Measurements from ENCODE around the gene KRTAP12-2.

Gene KRTAP12-2

GRCh38 chr21:44670642-44671432, 4.1 kb upstream of the KRTAP12-2 start:
- ChIA-PET CTCF (no interaction called here), POLR2A (no interaction called here)
- no peaks in the 10 kb centered on the region for H3K36me3 ChIP-seq (ENCODE audit: control insufficient read depth in 2 of 2, insufficient read depth in 1 of 2, low read length in 2 of 2)
- no peaks in the 10 kb centered on the region; the same call in 1 of the 2 replicates for H3K9me3 ChIP-seq (ENCODE audit: control insufficient read depth, insufficient read depth, low read depth, low read length)
- no peak overlapping the region for H3K4me3 ChIP-seq (ENCODE audit: low read depth, low read length)
- TF ChIP-seq, protein P1, sequence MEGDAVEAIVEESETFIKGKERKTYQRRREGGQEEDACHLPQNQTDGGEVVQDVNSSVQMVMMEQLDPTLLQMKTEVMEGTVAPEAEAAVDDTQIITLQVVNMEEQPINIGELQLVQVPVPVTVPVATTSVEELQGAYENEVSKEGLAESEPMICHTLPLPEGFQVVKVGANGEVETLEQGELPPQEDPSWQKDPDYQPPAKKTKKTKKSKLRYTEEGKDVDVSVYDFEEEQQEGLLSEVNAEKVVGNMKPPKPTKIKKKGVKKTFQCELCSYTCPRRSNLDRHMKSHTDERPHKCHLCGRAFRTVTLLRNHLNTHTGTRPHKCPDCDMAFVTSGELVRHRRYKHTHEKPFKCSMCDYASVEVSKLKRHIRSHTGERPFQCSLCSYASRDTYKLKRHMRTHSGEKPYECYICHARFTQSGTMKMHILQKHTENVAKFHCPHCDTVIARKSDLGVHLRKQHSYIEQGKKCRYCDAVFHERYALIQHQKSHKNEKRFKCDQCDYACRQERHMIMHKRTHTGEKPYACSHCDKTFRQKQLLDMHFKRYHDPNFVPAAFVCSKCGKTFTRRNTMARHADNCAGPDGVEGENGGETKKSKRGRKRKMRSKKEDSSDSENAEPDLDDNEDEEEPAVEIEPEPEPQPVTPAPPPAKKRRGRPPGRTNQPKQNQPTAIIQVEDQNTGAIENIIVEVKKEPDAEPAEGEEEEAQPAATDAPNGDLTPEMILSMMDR (tag by site-specific recombination; IDR thresholded peaks at IDR 0.05) = no peak
- TF ChIP-seq ZNF2 (tag by site-specific recombination; IDR thresholded peaks at IDR 0.05) (no peak), ATF2 (tag by site-specific recombination; IDR thresholded peaks at IDR 0.05; ENCODE audit: low read depth) (no peak), ZNF704 (tag by site-specific recombination; IDR thresholded peaks at IDR 0.05) (no peak), ZNF600 (tag by site-specific recombination; IDR thresholded peaks at IDR 0.05) (no peak), KLF10 (tag by site-specific recombination; IDR thresholded peaks at IDR 0.05) (no peak), KLF16 (tag by site-specific recombination; IDR thresholded peaks at IDR 0.05) (no peak), ZNF660 (tag by site-specific recombination; IDR thresholded peaks at IDR 0.05) (no peak), ZBTB7A (tag by site-specific recombination; IDR thresholded peaks at IDR 0.05; ENCODE audit: low read depth) (no peak), ZNF335 (tag by site-specific recombination; conservative IDR thresholded peaks at IDR 0.05) (no peak)
- no peaks in the 10 kb centered on the region for H3K4me1 ChIP-seq (ENCODE audit: control insufficient read depth, insufficient read depth, low read length)
- no peak overlapping the region for H3K27ac ChIP-seq (ENCODE audit: extremely low read depth, low read depth, low read length)

- Histone ChIP-seq H3K4me3 (ENCODE audit: low read depth, low read length) (no peak overlapping the region), H3K4me1 (ENCODE audit: control insufficient read depth, insufficient read depth, low read length) (no peaks in the 10 kb centered on the region), H3K36me3 (ENCODE audit: control insufficient read depth in 2 of 2, insufficient read depth in 1 of 2, low read length in 2 of 2) (no peaks in the 10 kb centered on the region), H3K27ac (ENCODE audit: extremely low read depth, low read depth, low read length) (no peak overlapping the region), H3K9me3 (ENCODE audit: control insufficient read depth, insufficient read depth, low read depth, low read length) (no peaks in the 10 kb centered on the region; the same call in 1 of the 2 replicates)
- ChIA-PET POLR2A (no interaction called here), CTCF (no interaction called here)
- no peak for TF ChIP-seq REPIN1 (tag by site-specific recombination; IDR thresholded peaks at IDR 0.05; ENCODE audit: low read depth)
- TF ChIP-seq ZNF174 (tag by site-specific recombination; IDR thresholded peaks at IDR 0.05) = no peak
- no peak for TF ChIP-seq ZNF610 (tag by site-specific recombination; IDR thresholded peaks at IDR 0.05; ENCODE audit: borderline replicate concordance)
- TF ChIP-seq ZNF626 (tag by site-specific recombination; IDR thresholded peaks at IDR 0.05) = no peak
- TF ChIP-seq ZBTB26 (tag by site-specific recombination; optimal IDR thresholded peaks at IDR 0.05) = no peak
- TF ChIP-seq ZNF776 (tag by site-specific recombination; IDR thresholded peaks at IDR 0.05; ENCODE audit: borderline replicate concordance) = no peak
- no peak for TF ChIP-seq ZNF843 (tag by site-specific recombination; IDR thresholded peaks at IDR 0.05)
- TF ChIP-seq, protein P2, sequence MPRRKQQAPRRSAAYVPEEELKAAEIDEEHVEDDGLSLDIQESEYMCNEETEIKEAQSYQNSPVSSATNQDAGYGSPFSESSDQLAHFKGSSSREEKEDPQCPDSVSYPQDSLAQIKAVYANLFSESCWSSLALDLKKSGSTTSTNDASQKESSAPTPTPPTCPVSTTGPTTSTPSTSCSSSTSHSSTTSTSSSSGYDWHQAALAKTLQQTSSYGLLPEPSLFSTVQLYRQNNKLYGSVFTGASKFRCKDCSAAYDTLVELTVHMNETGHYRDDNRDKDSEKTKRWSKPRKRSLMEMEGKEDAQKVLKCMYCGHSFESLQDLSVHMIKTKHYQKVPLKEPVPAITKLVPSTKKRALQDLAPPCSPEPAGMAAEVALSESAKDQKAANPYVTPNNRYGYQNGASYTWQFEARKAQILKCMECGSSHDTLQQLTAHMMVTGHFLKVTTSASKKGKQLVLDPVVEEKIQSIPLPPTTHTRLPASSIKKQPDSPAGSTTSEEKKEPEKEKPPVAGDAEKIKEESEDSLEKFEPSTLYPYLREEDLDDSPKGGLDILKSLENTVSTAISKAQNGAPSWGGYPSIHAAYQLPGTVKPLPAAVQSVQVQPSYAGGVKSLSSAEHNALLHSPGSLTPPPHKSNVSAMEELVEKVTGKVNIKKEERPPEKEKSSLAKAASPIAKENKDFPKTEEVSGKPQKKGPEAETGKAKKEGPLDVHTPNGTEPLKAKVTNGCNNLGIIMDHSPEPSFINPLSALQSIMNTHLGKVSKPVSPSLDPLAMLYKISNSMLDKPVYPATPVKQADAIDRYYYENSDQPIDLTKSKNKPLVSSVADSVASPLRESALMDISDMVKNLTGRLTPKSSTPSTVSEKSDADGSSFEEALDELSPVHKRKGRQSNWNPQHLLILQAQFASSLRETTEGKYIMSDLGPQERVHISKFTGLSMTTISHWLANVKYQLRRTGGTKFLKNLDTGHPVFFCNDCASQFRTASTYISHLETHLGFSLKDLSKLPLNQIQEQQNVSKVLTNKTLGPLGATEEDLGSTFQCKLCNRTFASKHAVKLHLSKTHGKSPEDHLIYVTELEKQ (tag by site-specific recombination; IDR thresholded peaks at IDR 0.05; ENCODE audit: borderline replicate concordance) = no peak
- no peak for TF ChIP-seq ZFP3 (tag by site-specific recombination; IDR thresholded peaks at IDR 0.05; ENCODE audit: low read depth)
- no peak for TF ChIP-seq ZBTB48 (tag by site-specific recombination; IDR thresholded peaks at IDR 0.05)
- no peak for TF ChIP-seq ZNF48 (tag by site-specific recombination; IDR thresholded peaks at IDR 0.05)
- TF ChIP-seq ZNF596 (tag by site-specific recombination; IDR thresholded peaks at IDR 0.05) = no peak
- TF ChIP-seq ZNF26 (tag by site-specific recombination; IDR thresholded peaks at IDR 0.05) = no peak
- no peak for TF ChIP-seq ZNF16 (tag by site-specific recombination; IDR thresholded peaks at IDR 0.05; ENCODE audit: low read depth)
Observed at GRCh38 chr21:44667612-44668011, 885 bp upstream of the KRTAP12-2 start.
